ENCODE measurements around the gene RELCH.

The RELCH gene

GRCh38 chr18:62340996-62341395 is 153.9 kb downstream of the RELCH start:
- no peak for DNase-seq

DNA sequence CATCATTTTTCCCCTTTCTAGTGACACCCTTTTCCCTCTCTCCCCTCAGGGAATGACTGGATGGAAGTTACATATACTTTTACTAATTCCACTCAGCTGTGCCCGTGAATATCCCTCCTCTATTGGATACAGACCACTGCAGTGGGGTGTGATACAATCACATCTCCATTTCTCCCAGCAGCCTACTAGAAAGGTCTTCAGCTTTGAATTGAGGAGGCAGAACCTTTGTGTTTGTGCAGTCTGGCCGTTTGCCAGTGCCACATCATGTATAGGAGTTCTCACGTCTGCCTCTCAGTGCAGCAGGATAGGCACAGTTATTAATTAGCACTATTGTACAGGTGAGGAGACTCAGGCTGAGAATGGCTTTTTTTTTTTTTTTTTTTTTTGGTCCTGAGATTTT is 154.4 kb downstream of the RELCH start:
- DNase-seq, result no peak

GRCh38 chr18:62342884-62343283 is 155.8 kb downstream of the RELCH start:
- DNase-seq, result no peak

DNA sequence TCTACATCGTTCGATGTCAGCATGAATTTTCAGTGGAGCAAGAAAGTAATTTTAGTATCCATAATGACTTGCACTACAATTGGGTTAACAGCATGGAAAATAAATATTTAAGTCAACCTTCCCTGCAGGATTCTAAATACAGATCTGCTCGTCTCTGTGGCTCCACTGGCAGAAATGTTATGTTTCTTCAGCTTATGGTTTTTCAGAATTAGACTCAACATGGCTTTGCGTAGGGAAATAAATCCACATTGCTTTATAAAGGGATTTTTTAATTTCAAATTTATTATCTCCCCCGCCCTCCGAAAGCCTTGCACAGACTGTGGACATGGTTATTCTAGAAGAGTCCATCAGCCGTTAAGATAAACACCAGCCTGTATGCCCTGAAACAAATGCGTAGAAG is 156.3 kb downstream of the RELCH start:
- DNase-seq, result no peak

GRCh38 chr18:62345909-62346308 is 158.9 kb downstream of the RELCH start:
- no peak for DNase-seq

- DNase-seq, result no peak
Measured at GRCh38 chr18:62346333-62347088, 159.5 kb downstream of the RELCH start.

GRCh38 chr18:62347089-62347506 is 160.0 kb downstream of the RELCH start:
- DNase-seq, result no peak

GRCh38 chr18:62348474-62348873 is 161.4 kb downstream of the RELCH start:
- DNase-seq, result no peak

DNA sequence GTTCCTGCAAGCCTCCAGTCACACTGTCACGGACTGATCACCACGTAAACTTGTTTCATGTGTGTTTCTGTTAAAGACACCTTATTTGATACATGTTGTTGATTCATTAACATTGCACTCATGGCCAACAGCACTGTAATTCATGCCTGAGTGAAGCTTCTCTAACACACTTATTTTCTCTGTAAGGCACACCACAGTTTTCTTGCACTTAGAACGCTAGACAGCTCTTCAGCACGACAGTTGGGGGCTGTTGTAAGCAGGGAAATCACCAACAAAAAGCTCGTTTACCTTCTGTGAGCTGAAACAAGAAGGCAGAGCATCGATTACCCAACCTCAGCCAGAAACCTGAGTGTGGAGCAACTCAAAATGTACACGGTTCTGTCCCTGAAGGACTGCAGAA is 166.1 kb downstream of the RELCH start:
- DNase-seq, result no peak

DNA sequence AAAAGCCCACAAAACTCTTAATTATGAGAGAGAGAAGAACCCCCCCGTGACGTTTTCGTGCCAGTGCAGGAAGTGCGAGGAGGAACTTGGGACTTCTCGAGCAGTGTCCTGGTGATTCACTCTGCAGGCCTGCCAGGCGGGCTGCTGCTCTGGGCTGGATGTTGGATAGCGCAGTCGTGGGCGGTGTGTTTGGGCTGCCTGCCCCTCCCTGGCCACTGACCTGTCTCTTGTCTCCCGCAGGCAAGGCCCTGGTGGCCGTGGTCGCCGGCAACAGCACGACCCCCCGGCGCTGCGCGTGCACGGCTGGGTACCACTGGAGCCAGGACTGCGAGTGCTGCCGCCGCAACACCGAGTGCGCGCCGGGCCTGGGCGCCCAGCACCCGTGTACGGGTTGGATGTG is 167.1 kb downstream of the RELCH start:
- no peak for DNase-seq

DNA sequence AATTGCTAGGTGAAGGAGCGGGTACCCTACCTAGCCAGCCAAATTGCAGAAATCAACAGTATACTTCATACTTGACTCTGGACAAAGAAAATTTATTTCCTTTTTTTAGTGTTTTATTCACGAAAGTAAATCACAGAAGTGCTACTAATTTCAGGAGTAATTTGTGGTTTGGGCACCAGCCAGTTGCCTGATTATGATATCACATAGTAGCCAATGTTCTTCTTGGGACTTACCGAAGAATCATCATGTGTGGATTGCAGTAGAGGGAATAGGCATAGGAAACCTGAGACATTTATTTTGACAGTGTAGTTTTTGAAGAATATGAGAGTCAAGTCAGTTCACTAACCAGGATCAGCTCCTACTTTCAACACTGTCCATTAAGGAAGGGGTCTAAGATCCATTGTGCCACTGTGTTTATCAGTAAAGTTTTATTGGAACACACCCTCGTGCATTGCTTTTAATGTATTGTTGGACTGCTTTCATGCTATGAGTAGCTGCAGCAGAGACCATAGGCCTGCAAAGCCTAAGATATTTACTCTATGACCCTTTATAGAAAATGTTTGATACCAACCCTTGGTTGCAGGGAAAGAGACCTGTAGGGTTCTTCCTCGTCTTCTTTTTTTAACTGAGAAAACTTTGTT is 170.1 kb downstream of the RELCH start:
- DNase-seq, result no peak

All from NCI-H524 (cell line).